ENCODE results near the gene GSK3B. TPM values are rescaled to one million over a fixed set of nuclear protein-coding genes. Genes with fewer than 3 reads are reported as not detected.

Gene GSK3B
- total and polyA plus RNA-seq, 2 donors (not counting 1 experiment from before 2014, with no cell fraction given), result 12.3 to 33.3 TPM

GRCh38 chr3:120113128-120114116 lies 19.2 kb upstream of the GSK3B start:
- no peak overlapping the region for H2AFZ ChIP-seq (ENCODE audit: insufficient read depth, low read depth, low read length, poor library complexity, severe bottlenecking)
- H3K27me3 ChIP-seq (replicated peaks in 1 of 4; ENCODE audit: control extremely low read depth in 1 of 4, control insufficient read depth in 3 of 4, insufficient read depth in 4 of 4, low read length in 3 of 4), result no peaks in the 10 kb centered on the region
- no peak overlapping the region for H3K4me3 Mint-ChIP-seq
- peaks cover 2 to 4% (median 3%) of the 10 kb centered on the region in 3 donors for H3K9me3 ChIP-seq (ENCODE audit: control extremely low read depth in 1 of 3, control insufficient read depth in 2 of 3, insufficient read depth in 1 of 3, low read length in 2 of 3)
- no peaks in the 10 kb centered on the region for H3K36me3 ChIP-seq (replicated peaks in 1 of 2; ENCODE audit: control extremely low read depth in 1 of 2, control insufficient read depth in 1 of 2, extremely low read depth in 1 of 2, insufficient read depth in 2 of 2, low read length in 1 of 2)
- H3K27me3 Mint-ChIP-seq, result no peaks in the 10 kb centered on the region
- DNase-seq, result no peak
- no peak overlapping the region for H3K9ac ChIP-seq (ENCODE audit: low read length)
- no peak overlapping the region for H3K27ac Mint-ChIP-seq
- ChIA-PET POLR2A (no interaction called here), CTCF (interaction anchor here (1.1 kb wide), 1 partner anchor 34 kb away, joined by 3 read pairs; no protein-coding TSS in a partner anchor)
- ATAC-seq (ENCODE audit: low read depth), result no peak
- H4K20me1 ChIP-seq (ENCODE audit: control insufficient read depth, insufficient read depth, low read length, poor library complexity, severe bottlenecking), result no peaks in the 10 kb centered on the region
- no peaks in the 10 kb centered on the region for H3K4me1 ChIP-seq (ENCODE audit: control insufficient read depth in 2 of 2, insufficient read depth in 2 of 2, low read length in 2 of 2)
- TF ChIP-seq, protein P1, sequence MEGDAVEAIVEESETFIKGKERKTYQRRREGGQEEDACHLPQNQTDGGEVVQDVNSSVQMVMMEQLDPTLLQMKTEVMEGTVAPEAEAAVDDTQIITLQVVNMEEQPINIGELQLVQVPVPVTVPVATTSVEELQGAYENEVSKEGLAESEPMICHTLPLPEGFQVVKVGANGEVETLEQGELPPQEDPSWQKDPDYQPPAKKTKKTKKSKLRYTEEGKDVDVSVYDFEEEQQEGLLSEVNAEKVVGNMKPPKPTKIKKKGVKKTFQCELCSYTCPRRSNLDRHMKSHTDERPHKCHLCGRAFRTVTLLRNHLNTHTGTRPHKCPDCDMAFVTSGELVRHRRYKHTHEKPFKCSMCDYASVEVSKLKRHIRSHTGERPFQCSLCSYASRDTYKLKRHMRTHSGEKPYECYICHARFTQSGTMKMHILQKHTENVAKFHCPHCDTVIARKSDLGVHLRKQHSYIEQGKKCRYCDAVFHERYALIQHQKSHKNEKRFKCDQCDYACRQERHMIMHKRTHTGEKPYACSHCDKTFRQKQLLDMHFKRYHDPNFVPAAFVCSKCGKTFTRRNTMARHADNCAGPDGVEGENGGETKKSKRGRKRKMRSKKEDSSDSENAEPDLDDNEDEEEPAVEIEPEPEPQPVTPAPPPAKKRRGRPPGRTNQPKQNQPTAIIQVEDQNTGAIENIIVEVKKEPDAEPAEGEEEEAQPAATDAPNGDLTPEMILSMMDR (IDR thresholded peaks at IDR 0.05), result no peak
- no peak for TF ChIP-seq EZH2 (IDR thresholded peaks at IDR 0.05; ENCODE audit: borderline replicate concordance, insufficient read depth, low read depth, low read length, poor library complexity, severe bottlenecking)
- no peaks in the 10 kb centered on the region for H3K79me2 ChIP-seq (ENCODE audit: control insufficient read depth, insufficient read depth, low read length)
- WGBS (ENCODE audit: insufficient coverage), result 100% methylated on average over 2 of the region's 8 CpGs
- H3K27ac ChIP-seq (ENCODE audit: low read length in 2 of 2), result no peak overlapping the region
- H3K4me2 ChIP-seq (replicated peaks; ENCODE audit: low read depth, low read length, poor library complexity, severe bottlenecking), result no peak overlapping the region
- peaks cover 5% of the 10 kb centered on the region for H3K9me3 Mint-ChIP-seq (ENCODE audit: insufficient read depth)
- no peaks in the 10 kb centered on the region for H3K4me1 Mint-ChIP-seq
- H3K4me3 ChIP-seq (ENCODE audit: control extremely low read depth in 1 of 5, extremely low read depth in 1 of 5, insufficient read depth in 1 of 5, low read depth in 2 of 5, low read length in 4 of 5), result no peak overlapping the region
- intact Hi-C loops (cut with micrococcal nuclease), result no loop called here

- peaks cover 1 to 4% (median 2%) of the 10 kb centered on the region in 3 donors for H3K9me3 ChIP-seq (ENCODE audit: control extremely low read depth in 1 of 3, control insufficient read depth in 2 of 3, insufficient read depth in 1 of 3, low read length in 2 of 3)
- H3K9ac ChIP-seq (ENCODE audit: low read length), result no peak overlapping the region
- H3K4me1 ChIP-seq (ENCODE audit: control insufficient read depth in 2 of 2, insufficient read depth in 2 of 2, low read length in 2 of 2), result no peaks in the 10 kb centered on the region
- H3K27me3 Mint-ChIP-seq, result no peaks in the 10 kb centered on the region
- H2AFZ ChIP-seq (ENCODE audit: insufficient read depth, low read depth, low read length, poor library complexity, severe bottlenecking), result no peak overlapping the region
- H3K4me2 ChIP-seq (replicated peaks; ENCODE audit: low read depth, low read length, poor library complexity, severe bottlenecking), result no peak overlapping the region
- POLR2A ChIA-PET, result no interaction called here
- no peak overlapping the region for H3K4me3 ChIP-seq (ENCODE audit: control extremely low read depth in 1 of 5, extremely low read depth in 1 of 5, insufficient read depth in 1 of 5, low read depth in 2 of 5, low read length in 4 of 5)
- no peaks in the 10 kb centered on the region for H4K20me1 ChIP-seq (ENCODE audit: control insufficient read depth, insufficient read depth, low read length, poor library complexity, severe bottlenecking)
- TF ChIP-seq EZH2 (IDR thresholded peaks at IDR 0.05; ENCODE audit: borderline replicate concordance, insufficient read depth, low read depth, low read length, poor library complexity, severe bottlenecking), result no peak
- TF ChIP-seq, protein P1 (IDR thresholded peaks at IDR 0.05), result no peak
- no peak for ATAC-seq (ENCODE audit: low read depth)
- WGBS (ENCODE audit: insufficient coverage), result 100% methylated on average over 1 of the region's 1 CpG
- no peaks in the 10 kb centered on the region for H3K27me3 ChIP-seq (replicated peaks in 1 of 4; ENCODE audit: control extremely low read depth in 1 of 4, control insufficient read depth in 3 of 4, insufficient read depth in 4 of 4, low read length in 3 of 4)
- H3K27ac ChIP-seq (ENCODE audit: low read length in 2 of 2), result no peak overlapping the region
- CTCF ChIA-PET, result no interaction called here
- no peak for DNase-seq
- no peak overlapping the region for H3K27ac Mint-ChIP-seq
- no peaks in the 10 kb centered on the region for H3K79me2 ChIP-seq (ENCODE audit: control insufficient read depth, insufficient read depth, low read length)
- intact Hi-C loops (cut with micrococcal nuclease), result no loop called here
- no peaks in the 10 kb centered on the region for H3K36me3 ChIP-seq (replicated peaks in 1 of 2; ENCODE audit: control extremely low read depth in 1 of 2, control insufficient read depth in 1 of 2, extremely low read depth in 1 of 2, insufficient read depth in 2 of 2, low read length in 1 of 2)
- peaks cover 5% of the 10 kb centered on the region for H3K9me3 Mint-ChIP-seq (ENCODE audit: insufficient read depth)
- H3K4me1 Mint-ChIP-seq, result peaks cover 2% of the 10 kb centered on the region
- H3K4me3 Mint-ChIP-seq, result no peak overlapping the region
These were observed 17.7 kb upstream of the GSK3B start for GRCh38 chr3:120111898-120112297.

All from B cell (primary cell).